GM13976 (cell line): Measurements from ENCODE around the gene DENND6B.
A peak's percentile ranks its signal among the peaks of the same experiment; 100 is the strongest.

ENCODE experiments used
- DNase-seq: peaks from one replicate; pipeline ENCODE4 v3.0.0; 2012; ENCODE audit warnings: low spot score
- in situ Hi-C: fragments of 300-500 bp; cut with MboI; formaldehyde crosslinking; loops from one replicate; pipeline ENCODE4 v1.12.0; 2022; ENCODE audit warnings: low sequenced_read_pairs, mixed read lengths, inconsistent platforms; ENCODE audit not compliant: unreplicated experiment
- TF ChIP-seq, protein P1 (sequence below): IDR thresholded peaks from 2 replicates; pipeline ENCODE4 v1.5.1; 2012; ENCODE audit warnings: borderline replicate concordance, mild to moderate bottlenecking; ENCODE audit not compliant: insufficient read depth; ENCODE audit errors: extremely low read depth, missing control alignments, control extremely low read depth

The DENND6B gene

DNA sequence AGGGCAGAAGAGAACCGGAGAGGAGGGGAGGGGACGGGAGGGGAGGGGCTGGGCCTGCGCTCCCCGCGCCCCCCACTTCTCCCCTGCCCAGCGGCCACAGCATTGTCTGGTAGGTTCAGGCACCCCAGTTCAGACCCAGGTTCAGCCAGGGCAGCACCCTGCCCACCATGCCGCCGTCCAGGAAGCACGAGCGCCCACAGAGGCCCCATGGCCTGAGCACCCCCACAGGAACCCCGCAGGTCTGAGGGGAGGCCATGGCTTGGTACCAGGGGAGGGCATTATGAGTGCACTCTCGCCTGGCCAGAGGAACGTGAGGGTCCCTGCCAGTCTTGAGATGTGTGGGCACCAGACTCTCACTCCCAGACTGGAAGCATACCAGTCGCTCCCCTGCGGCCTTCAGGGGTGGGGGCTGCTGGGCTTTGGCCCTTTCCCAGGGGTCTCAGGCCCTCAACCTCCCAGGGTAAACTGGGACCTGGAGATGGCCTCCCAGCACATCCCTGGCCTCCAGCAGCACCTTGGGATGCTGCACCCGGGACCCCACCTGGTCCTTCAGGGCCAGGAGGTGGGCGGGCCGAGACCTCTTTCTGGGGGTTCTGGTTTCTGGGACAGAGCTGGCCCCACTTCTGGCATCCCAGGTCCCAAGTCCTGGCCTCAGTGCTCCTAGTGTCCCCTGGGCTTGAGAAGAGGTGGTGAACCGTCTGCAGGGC lies 18.8 kb downstream of the DENND6B start:
- in situ Hi-C loops = no loop called here
- TF ChIP-seq, protein P1, sequence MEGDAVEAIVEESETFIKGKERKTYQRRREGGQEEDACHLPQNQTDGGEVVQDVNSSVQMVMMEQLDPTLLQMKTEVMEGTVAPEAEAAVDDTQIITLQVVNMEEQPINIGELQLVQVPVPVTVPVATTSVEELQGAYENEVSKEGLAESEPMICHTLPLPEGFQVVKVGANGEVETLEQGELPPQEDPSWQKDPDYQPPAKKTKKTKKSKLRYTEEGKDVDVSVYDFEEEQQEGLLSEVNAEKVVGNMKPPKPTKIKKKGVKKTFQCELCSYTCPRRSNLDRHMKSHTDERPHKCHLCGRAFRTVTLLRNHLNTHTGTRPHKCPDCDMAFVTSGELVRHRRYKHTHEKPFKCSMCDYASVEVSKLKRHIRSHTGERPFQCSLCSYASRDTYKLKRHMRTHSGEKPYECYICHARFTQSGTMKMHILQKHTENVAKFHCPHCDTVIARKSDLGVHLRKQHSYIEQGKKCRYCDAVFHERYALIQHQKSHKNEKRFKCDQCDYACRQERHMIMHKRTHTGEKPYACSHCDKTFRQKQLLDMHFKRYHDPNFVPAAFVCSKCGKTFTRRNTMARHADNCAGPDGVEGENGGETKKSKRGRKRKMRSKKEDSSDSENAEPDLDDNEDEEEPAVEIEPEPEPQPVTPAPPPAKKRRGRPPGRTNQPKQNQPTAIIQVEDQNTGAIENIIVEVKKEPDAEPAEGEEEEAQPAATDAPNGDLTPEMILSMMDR = no peak
- no peak for DNase-seq

DNA sequence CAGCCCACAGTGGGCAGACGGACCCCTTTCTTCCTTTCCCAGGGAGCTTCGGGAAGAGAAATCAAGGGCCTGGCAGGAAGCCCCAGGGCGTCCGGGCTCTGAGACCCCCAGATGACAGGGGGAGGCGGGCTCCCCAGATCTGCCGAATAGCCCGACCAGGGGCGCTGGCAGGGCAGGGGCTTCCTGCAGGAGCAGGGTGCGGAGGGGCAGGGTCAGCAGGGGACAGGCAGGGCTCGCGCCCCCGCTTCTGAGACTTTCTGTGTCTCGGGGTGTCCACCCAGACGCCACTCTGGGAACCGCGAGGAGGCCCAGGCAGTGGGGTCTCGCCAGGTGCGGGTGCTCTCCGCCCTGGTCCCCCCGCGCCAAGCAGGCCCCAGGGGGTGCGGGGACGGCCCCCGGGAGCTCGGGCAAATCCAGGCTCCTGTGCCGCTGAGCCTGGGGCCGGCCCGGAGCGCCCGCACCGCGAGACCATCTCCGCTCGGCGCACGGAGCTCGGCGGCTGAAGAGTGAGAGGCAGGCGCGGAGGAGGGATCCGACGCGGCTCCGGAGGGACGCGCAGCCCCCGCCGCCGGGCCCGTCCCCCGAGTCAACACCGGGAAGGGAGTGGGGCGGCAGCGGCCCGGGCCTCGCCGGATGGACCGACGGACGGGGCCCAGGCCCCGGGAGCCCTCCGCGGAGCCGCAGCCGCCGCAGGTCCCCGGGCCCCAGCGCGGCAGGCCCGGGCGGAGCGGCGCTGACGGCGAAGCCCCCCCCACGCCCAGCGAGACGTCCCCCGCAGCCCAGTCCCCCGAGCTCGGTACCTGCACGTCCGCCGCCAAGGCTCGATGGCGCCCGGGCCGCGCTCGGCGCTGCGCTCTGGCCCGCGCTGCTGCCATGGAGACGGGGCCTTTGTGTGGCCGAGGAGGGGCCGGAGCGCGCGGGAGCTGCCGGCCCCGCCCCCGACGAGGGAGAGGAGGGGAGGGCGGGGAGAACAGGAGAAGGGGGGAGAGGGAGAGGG lies 19.8 kb downstream of the DENND6B start, which contains the start of gene PLXNB2:
Gene PLXNB2, minus strand, starts transcription at position 894 of the 997 bp plus-strand sequence. CDS start 17,062 bp downstream, outside the sequence.
- in situ Hi-C loops = no loop called here
- DNase-seq = peak; percentile 94
- TF ChIP-seq, protein P1 = no peak

DNA sequence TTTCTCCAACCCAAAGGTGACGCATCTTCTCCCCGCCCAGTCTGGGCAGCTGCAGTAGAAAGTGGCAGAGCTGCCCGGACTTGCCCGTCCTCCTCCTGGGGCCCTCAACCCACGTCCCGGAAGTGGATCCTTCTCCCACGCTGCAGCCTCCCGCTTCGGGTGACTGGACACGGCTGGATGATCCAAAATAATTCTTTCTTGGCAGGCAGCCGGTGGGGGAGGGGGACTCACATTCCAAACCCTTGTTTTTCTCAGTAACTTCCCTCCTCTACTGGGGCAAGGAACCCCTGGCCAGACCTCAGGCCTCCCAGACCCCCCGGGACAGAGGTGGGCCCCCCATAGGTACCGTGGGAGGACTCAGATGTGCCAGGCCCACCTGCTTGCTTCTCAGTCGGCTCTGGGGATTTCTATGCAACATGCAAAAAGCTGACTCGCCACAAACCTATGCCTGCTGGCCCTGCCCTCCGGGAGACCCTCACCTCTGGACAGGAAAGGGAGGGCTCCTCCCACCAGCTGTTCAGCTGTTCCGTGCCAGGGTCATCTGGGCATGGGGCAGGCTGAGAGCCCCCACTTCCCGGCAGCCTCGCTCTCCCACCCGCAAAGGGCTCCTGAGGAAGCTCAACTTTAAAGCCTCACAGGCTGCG lies 20.8 kb downstream of the DENND6B start:
- in situ Hi-C loops = no loop called here
- peak; percentile 76 for DNase-seq
- TF ChIP-seq, protein P1 = no peak

DNA sequence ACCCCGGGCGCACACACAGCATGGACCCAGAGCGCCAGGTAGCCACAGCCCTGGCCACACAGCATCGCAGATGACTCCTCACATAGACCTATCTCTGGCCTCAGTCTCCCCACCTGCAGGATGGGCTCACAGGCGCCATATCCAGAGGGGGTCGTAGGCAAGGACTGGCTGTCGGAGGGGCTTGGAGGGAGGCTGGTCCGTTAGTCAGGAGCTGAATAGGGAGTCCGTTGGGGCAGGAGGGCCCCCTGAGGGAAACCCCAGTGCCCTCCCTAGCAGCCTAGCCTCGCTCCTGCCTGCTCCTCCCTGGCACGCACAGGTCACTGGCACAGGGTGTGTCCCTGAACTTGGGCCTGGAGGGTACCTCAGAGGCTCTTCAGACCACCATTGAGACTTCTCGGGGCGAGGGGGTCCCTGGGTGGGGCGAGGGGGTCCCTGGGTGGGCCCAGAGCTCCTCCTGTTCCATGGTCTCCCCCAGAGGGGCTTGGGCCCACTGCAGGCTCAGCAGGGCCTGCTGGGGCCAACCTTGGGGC lies 21.4 kb downstream of the DENND6B start:
- in situ Hi-C loops = no loop called here
- TF ChIP-seq, protein P1 = no peak
- no peak for DNase-seq

DNA sequence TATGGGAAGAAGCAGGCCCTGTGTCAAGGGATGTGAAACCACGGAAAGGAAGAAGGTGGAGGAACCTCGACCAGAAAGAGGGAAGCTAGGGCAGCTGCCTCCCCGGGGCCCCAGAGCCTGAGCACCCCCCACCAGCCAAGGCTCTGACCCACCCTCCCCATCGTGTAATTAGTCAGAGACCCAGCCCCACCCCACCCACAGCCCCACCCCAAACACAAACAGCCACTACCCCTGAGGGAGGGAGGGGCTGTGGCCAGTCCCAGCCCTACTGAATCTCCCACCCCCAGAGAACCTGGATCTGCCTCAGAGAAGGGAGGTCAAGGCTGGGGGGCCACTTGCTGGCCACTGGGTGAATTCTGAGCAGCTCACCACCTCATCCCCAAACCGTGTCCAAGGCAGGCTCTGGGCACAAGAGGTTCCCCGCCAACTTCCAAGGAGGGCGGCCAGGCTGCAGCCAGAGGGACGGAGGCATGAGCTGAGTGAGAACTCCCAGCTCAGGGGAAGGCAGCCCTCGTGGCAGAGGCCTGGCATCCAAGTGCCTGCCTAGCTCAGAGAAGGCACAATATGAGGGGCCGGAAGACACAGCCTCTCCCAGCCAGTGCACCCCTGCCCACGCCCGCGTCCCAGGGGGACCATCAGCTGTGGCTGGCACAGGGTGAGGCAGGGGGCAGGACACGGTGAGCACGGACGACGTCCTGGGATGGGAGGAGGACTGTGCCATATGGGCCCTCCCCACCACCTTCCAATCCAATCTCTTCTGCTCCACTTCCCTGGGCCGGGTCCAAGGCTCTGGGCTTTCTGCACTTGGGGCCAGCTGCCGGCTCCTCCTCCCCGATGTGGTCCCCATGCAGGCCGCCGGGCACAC lies 22.1 kb downstream of the DENND6B start:
- in situ Hi-C loops = no loop called here
- DNase-seq = no peak

More for the DNA sequence above, 22.1 kb downstream of the DENND6B start:
- TF ChIP-seq, protein P1 = no peak
